ENCODE results near the gene PRKG2.

The PRKG2 gene

GRCh38 chr4:81217779-81218178 is 2.8 kb upstream of the PRKG2 start:
- no peak for DNase-seq

- DNase-seq: no peak
These were observed 909 bp upstream of the PRKG2 start for GRCh38 chr4:81215931-81216330.

GRCh38 chr4:81214144-81214880 is 710 bp downstream of the PRKG2 start:
- peak in 1 of 2 experiments; percentile 29 for DNase-seq

GRCh38 chr4:81213671-81214070 is 1.4 kb downstream of the PRKG2 start:
- no peak for DNase-seq

- no peak for DNase-seq
These were observed 3.1 kb downstream of the PRKG2 start for GRCh38 chr4:81211956-81212355.

GRCh38 chr4:81207828-81208227 is 7.2 kb downstream of the PRKG2 start:
- no peak for DNase-seq

- no peak for DNase-seq
These were observed 9.7 kb downstream of the PRKG2 start for GRCh38 chr4:81205302-81205701.

GRCh38 chr4:81204571-81204970 is 10.5 kb downstream of the PRKG2 start:
- no peak for DNase-seq

- no peak for DNase-seq
These were observed 15.2 kb downstream of the PRKG2 start for GRCh38 chr4:81199831-81200230.

- no peak for DNase-seq
These were observed 16.4 kb downstream of the PRKG2 start for GRCh38 chr4:81198609-81199008.

GRCh38 chr4:81197864-81198524 is 17.0 kb downstream of the PRKG2 start:
- peak; percentile 29 to 51 for DNase-seq

GRCh38 chr4:81196126-81196650 is 18.8 kb downstream of the PRKG2 start:
- DNase-seq: no peak

GRCh38 chr4:81195475-81195874 is 19.5 kb downstream of the PRKG2 start:
- no peak for DNase-seq

- no peak for DNase-seq
These were observed 20.7 kb downstream of the PRKG2 start for GRCh38 chr4:81194286-81194685.

GRCh38 chr4:81180916-81181315 is 34.1 kb downstream of the PRKG2 start:
- no peak for DNase-seq

- DNase-seq: no peak
These were observed 35.7 kb downstream of the PRKG2 start for GRCh38 chr4:81179326-81179725.

- DNase-seq: no peak
These were observed 41.8 kb downstream of the PRKG2 start for GRCh38 chr4:81173213-81173612.

GRCh38 chr4:81166458-81167160 is 48.4 kb downstream of the PRKG2 start:
- no peak for DNase-seq

- no peak for DNase-seq
These were observed 49.1 kb downstream of the PRKG2 start for GRCh38 chr4:81165861-81166430.

GRCh38 chr4:81164623-81165416 is 50.2 kb downstream of the PRKG2 start:
- DNase-seq: no peak

- DNase-seq: no peak
These were observed 50.9 kb downstream of the PRKG2 start for GRCh38 chr4:81164126-81164525.

GRCh38 chr4:81162752-81163458 is 52.1 kb downstream of the PRKG2 start:
- no peak for DNase-seq

All from NCI-H2081 (cell line).